HepG2 (cell line): Measurements from ENCODE around the gene HDAC4. TPM values are rescaled to one million over a fixed set of nuclear protein-coding genes. Genes with fewer than 3 reads are reported as not detected.

Experiments
- HNF4G ChIP-seq, 2 experiments: sonication (generic) in 1 of 2; formaldehyde crosslinking in 1 of 2; IDR thresholded peaks; 2 replicates each; pipeline versions ENCODE4 v1.4.0 to v1.6.1; 2011 to 2020; ENCODE audit warnings: borderline replicate concordance in 2 of 2, low read depth in 2 of 2, mild to moderate bottlenecking in 2 of 2, low read length in 1 of 2, missing genetic modification reagents in 1 of 2, moderate library complexity in 1 of 2
- JUN ChIP-seq: sonication (generic); formaldehyde crosslinking; IDR thresholded peaks from 2 replicates; pipeline ENCODE4 v1.4.0; 2020; ENCODE audit warnings: mild to moderate bottlenecking, missing genetic modification reagents
- MATR3 ChIP-seq: sonication (generic); formaldehyde crosslinking; IDR thresholded peaks from 2 replicates; pipeline ENCODE4 v1.4.0; 2020; ENCODE audit warnings: missing genetic modification reagents
- MZF1 ChIP-seq: sonication (generic); formaldehyde crosslinking; IDR thresholded peaks from 2 replicates; pipeline ENCODE4 v1.8.1; 2023; ENCODE audit warnings: mild to moderate bottlenecking, missing genetic modification reagents, borderline replicate concordance
- POLR2A ChIP-seq, 2 experiments: IDR thresholded peaks; 2 replicates each; pipeline ENCODE4 v1.6.1; 2011; ENCODE audit warnings: low read depth in 2 of 2, low read length in 2 of 2, mild to moderate bottlenecking in 1 of 2, moderate library complexity in 1 of 2; ENCODE audit not compliant: insufficient read depth in 1 of 2
- RXRA ChIP-seq: sonication (generic); formaldehyde crosslinking; IDR thresholded peaks from 2 replicates; pipeline ENCODE4 v1.5.1; 2020; ENCODE audit warnings: missing genetic modification reagents
- SCMH1 ChIP-seq: sonication (generic); formaldehyde crosslinking; IDR thresholded peaks from 2 replicates; pipeline ENCODE4 v1.9.0; 2021; ENCODE audit warnings: missing genetic modification reagents, mild to moderate bottlenecking, borderline replicate concordance
- SIN3A ChIP-seq: IDR thresholded peaks from 2 replicates; pipeline ENCODE4 v1.6.1; 2011; ENCODE audit warnings: low read depth, mild to moderate bottlenecking, control low read depth, low read length, borderline replicate concordance
- SNAPC2 ChIP-seq: sonication (generic); formaldehyde crosslinking; IDR thresholded peaks from 2 replicates; pipeline ENCODE4 v1.8.1; 2022; ENCODE audit warnings: mild to moderate bottlenecking, missing genetic modification reagents
- SRY ChIP-seq: sonication (generic); formaldehyde crosslinking; IDR thresholded peaks from 2 replicates; pipeline ENCODE4 v1.8.0; 2022; ENCODE audit warnings: mild to moderate bottlenecking, missing genetic modification reagents
- STAT5B ChIP-seq: sonication (generic); formaldehyde crosslinking; IDR thresholded peaks from 2 replicates; pipeline ENCODE4 v1.4.0; 2020; ENCODE audit warnings: missing genetic modification reagents
- ZFP82 ChIP-seq: sonication (generic); formaldehyde crosslinking; IDR thresholded peaks from 2 replicates; pipeline ENCODE4 v1.5.1; 2020; ENCODE audit warnings: mild to moderate bottlenecking, missing genetic modification reagents, borderline replicate concordance
- ZNF224 ChIP-seq: sonication (generic); formaldehyde crosslinking; IDR thresholded peaks from 2 replicates; pipeline ENCODE4 v1.5.0; 2020; ENCODE audit warnings: mild to moderate bottlenecking, missing genetic modification reagents
- ZNF468 ChIP-seq: sonication (generic); formaldehyde crosslinking; IDR thresholded peaks from 2 replicates; pipeline ENCODE4 v1.8.0; 2022; ENCODE audit warnings: mild to moderate bottlenecking, moderate library complexity, missing genetic modification reagents
- polyA plus RNA-seq, 8 experiments: library from polyadenylated mRNA; depleted of rRNA in 3 of 8; stranded (reverse) in 7 of 8; unstranded in 1 of 8; fragments of >200 nt; fragmentation: Illumina TruSeq in 4 of 8; extraction: Trizol in 4 of 8; gene quantifications; 2 replicates each; pipeline versions ENCODE4 v1.2.1 to v1.2.3, GENCODE V29; 2011 to 2016; ENCODE audit warnings: low read depth in 4 of 8, missing spikeins in 1 of 8, mixed read lengths in 1 of 8; ENCODE audit not compliant: insufficient read depth in 1 of 8
- total RNA-seq, 5 experiments: library from RNA; depleted of rRNA; stranded (reverse); fragments of >200 nt; fragmentation: Illumina TruSeq; extraction: Trizol; gene quantifications; 2 replicates each; pipeline ENCODE4 v1.2.3, GENCODE V29; 2016; ENCODE audit warnings: low read depth in 1 of 5
- TF ChIP-seq, protein P1 (sequence below): sonication (generic); formaldehyde crosslinking; IDR thresholded peaks from 2 replicates; pipeline ENCODE4 v1.4.0; 2020; ENCODE audit warnings: missing genetic modification reagents

HDAC4 gene
- total and polyA plus RNA-seq, 2 of the 13 experiments (the other 11 are each of a cell fraction or from before 2014, with no cell fraction given) = 10.1 to 11.5 TPM

DNA sequence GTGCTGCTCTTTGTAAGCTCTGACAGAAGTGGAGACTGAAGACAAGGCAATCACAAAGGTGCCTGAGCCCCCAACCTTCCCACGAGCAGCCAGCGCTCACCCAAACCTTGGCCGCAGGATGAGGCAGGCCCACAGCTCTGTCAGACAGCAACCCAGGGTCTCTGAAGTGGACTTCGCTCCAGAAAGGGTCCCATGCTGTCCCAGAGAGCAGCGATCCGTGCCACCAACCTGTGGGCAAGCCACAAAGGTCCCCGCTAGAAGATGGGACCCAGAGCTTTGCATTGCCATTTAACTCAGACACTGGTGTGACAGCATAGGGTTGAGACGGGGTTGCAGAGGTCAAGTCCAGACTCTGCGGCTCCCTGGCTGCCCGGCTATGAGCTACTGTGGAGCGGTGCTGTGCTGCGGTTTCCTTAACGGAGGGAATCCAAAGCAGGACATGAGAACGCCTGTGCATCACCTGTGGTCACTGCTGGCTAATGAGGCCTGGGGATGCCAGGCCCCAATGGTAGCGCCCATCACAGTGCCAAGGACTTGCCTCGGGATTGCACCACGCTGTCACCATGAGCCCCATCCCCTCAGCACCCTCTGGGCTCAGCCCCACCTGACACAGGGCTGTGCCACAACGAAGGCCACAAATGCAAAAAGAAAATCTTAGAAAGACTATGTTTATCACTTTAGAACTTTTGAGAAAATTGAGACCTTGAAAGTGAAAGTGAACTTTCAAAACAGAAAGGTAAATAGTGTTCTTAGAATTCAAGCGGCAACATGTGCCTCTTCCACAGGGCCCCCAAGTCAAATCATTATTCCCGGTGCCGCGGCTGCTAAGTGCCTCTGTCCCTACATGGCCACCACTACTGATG is 103.4 kb downstream of the HDAC4 start (continued):
- TF ChIP-seq HNF4G (IDR thresholded peaks at IDR 0.05; ENCODE audit: borderline replicate concordance, low read depth, low read length) (no peak), HNF4G (CRISPR knock-in tag; IDR thresholded peaks at IDR 0.05; ENCODE audit: borderline replicate concordance, low read depth) (no peak), POLR2A (IDR thresholded peaks at IDR 0.05; ENCODE audit: insufficient read depth in 1 of 2, low read depth in 2 of 2, low read length in 2 of 2) (no peak), SNAPC2 (CRISPR knock-in tag) (no peak), SCMH1 (no peak), STAT5B (no peak), RXRA (CRISPR knock-in tag) (peak; percentile 89), JUN (no peak), MZF1 (no peak), ZFP82 (CRISPR knock-in tag) (no peak), SRY (CRISPR knock-in tag) (no peak), ZNF468 (CRISPR knock-in tag) (no peak), ZNF224 (CRISPR knock-in tag) (no peak), SIN3A (no peak), MATR3 (CRISPR knock-in tag) (no peak)
- TF ChIP-seq, protein P1, sequence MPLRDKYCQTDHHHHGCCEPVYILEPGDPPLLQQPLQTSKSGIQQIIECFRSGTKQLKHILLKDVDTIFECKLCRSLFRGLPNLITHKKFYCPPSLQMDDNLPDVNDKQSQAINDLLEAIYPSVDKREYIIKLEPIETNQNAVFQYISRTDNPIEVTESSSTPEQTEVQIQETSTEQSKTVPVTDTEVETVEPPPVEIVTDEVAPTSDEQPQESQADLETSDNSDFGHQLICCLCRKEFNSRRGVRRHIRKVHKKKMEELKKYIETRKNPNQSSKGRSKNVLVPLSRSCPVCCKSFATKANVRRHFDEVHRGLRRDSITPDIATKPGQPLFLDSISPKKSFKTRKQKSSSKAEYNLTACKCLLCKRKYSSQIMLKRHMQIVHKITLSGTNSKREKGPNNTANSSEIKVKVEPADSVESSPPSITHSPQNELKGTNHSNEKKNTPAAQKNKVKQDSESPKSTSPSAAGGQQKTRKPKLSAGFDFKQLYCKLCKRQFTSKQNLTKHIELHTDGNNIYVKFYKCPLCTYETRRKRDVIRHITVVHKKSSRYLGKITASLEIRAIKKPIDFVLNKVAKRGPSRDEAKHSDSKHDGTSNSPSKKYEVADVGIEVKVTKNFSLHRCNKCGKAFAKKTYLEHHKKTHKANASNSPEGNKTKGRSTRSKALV = no peak
